SKM-1 (cell line): Measurements from ENCODE around the gene PCDHA11.
"Not testable (repeated sequence)": the region's sequence is repeated elsewhere in the genome, so short reads cannot be mapped to it uniquely, and the experiment has no call there.

ENCODE experiments used
- DNase-seq: peaks from one replicate; lab custom pipeline; 2025; ENCODE audit not compliant: unreplicated experiment; lab: John Stamatoyannopoulos, UW

Gene PCDHA11

GRCh38 chr5:140848139-140849102, 20.3 kb upstream of the PCDHA11 start, which contains the start of gene PCDHA9:
TSS of gene PCDHA9 (plus strand) at chr5:140848382. CDS start at chr5:140848496, 114 bp downstream.
- DNase-seq: not testable (repeated sequence)

DNA sequence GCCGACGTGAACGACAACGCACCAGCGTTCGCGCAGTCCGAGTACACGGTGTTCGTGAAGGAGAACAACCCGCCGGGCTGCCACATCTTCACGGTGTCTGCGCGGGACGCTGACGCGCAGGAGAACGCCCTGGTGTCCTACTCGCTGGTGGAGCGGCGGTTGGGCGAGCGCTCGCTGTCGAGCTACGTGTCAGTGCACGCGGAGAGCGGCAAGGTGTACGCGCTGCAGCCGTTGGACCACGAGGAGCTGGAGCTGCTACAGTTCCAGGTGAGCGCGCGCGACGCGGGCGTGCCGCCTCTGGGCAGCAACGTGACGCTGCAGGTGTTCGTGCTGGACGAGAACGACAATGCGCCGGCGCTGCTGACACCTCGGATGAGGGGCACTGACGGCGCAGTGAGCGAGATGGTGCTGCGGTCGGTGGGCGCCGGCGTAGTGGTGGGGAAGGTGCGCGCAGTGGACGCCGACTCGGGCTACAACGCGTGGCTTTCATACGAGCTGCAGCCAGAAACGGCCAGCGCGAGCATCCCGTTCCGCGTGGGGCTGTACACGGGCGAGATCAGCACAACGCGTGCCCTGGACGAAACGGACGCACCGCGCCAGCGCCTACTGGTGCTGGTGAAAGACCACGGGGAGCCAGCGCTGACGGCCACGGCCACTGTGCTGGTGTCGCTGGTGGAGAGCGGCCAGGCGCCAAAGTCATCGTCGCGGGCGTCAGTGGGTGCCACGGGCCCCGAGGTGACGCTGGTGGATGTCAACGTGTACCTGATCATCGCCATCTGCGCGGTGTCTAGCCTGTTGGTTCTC, 18.7 kb upstream of the PCDHA11 start:
- not testable (repeated sequence) for DNase-seq

- DNase-seq: no peak
Observed at GRCh38 chr5:140855772-140856674, 12.7 kb upstream of the PCDHA11 start, which contains the start of gene PCDHA10. TSS of gene PCDHA10 (plus strand) at chr5:140855897. CDS start at chr5:140856049, 152 bp downstream.

DNA sequence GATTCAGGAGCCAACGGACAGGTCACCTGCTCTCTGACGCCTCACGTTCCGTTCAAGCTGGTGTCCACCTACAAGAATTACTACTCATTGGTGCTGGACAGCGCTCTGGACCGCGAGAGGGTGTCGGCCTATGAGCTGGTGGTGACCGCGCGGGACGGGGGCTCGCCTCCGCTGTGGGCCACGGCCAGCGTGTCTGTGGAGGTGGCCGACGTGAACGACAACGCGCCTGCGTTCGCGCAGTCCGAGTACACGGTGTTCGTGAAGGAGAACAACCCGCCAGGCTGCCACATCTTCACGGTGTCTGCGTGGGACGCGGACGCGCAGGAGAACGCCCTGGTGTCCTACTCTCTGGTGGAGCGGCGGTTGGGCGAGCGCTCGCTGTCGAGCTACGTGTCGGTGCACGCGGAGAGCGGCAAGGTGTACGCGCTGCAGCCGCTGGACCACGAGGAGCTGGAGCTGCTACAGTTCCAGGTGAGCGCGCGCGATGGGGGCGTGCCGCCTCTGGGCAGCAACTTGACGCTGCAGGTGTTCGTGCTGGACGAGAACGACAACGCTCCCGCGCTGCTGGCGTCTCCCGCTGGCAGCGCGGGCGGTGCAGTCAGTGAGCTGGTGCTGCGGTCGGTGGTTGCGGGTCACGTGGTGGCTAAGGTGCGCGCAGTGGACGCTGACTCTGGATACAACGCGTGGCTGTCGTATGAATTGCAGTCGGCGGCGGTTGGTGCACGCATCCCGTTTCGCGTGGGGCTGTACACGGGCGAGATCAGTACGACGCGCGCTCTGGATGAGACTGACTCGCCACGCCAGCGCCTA, 11.4 kb upstream of the PCDHA11 start:
- no peak for DNase-seq

DNA sequence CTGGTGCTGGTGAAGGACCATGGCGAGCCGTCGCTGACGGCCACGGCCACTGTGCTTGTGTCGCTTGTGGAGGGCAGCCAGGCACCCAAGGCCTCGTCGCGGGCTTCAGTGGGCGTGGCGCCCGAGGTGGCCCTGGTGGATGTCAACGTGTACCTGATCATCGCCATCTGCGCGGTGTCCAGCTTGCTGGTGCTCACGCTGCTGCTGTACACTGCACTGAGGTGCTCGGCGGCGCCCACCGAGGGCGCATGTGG, 10.8 kb upstream of the PCDHA11 start:
- DNase-seq: no peak

GRCh38 chr5:140862441-140863295, 6.1 kb upstream of the PCDHA11 start:
- no peak for DNase-seq

DNA sequence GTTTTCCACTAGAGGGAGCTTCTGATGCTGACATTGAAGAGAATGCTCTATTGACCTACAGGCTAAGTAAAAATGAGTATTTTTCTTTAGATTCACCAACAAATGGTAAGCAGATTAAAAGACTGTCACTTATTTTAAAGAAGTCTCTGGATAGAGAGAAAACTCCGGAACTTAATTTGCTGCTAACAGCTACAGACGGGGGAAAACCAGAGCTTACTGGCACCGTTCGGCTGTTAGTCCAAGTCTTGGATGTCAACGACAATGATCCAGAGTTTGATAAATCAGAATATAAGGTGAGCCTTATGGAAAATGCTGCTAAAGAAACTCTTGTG, 764 bp downstream of the PCDHA11 start:
- DNase-seq: no peak

- DNase-seq: no peak
Observed at GRCh38 chr5:140870221-140871201, 1.8 kb downstream of the PCDHA11 start.

DNA sequence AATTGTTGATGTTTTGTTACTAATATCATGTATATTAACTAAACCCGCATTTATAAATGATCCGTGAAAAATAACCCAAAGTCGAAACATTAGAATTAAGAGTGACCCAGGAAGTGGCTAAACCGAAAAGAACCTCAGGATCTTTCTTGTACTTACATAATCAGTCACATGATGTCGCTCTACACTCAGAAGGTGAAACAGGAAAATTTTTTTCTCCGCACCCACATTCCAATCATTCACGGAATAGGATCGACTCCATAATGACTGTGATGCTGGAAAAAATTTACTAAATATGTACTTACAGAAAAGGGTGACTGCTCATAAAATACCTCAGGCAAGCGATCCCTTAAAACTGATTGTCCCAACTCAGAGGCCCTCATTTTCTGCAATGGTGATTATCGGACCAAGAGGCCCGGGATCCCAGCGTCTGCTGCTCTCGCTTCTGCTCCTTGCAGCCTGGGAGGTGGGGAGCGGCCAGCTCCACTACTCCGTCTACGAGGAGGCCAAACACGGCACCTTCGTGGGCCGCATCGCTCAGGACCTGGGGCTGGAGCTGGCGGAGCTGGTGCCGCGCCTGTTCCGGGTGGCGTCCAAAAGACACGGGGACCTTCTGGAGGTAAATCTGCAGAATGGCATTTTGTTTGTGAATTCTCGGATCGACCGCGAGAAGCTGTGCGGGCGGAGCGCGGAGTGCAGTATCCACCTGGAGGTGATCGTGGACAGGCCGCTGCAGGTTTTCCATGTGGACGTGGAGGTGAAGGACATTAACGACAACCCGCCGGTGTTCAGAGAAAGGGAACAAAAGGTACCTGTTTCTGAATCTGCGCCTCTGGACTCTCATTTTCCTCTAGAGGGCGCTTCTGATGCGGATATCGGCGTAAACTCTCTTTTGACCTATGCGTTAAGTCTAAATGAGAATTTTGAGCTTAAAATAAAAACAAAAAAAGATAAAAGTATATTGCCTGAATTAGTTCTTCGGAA, 6.6 kb downstream of the PCDHA11 start, which contains the start of gene PCDHA12:
PCDHA12 (plus strand) TSS at position 224 of the 981 bp plus-strand sequence; CDS start at position 389, 165 bp downstream.
- no peak for DNase-seq

- not testable (repeated sequence) for DNase-seq
Observed at GRCh38 chr5:140876541-140877261, 7.9 kb downstream of the PCDHA11 start.

GRCh38 chr5:140877262-140877581, 8.5 kb downstream of the PCDHA11 start:
- no peak for DNase-seq

GRCh38 chr5:140881889-140882590, 13.3 kb downstream of the PCDHA11 start, which contains the start of gene PCDHA13:
TSS of gene PCDHA13 (plus strand) at chr5:140882124. CDS start at chr5:140882269, 145 bp downstream.
- DNase-seq: no peak

- no peak for DNase-seq
Observed at GRCh38 chr5:140882591-140882899, 13.8 kb downstream of the PCDHA11 start.

DNA sequence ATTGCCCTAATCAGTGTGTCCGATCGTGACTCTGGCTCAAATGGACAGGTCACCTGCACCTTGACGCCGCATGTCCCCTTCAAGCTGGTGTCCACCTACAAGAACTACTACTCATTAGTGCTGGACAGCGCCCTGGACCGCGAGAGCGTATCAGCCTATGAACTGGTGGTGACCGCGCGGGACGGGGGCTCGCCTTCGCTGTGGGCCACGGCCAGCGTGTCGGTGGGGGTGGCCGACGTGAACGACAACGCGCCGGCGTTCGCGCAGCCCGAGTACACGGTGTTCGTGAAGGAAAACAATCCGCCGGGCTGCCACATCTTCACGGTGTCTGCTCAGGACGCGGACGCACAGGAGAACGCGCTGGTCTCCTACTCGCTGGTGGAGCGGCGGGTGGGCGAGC, 14.6 kb downstream of the PCDHA11 start:
- DNase-seq: no peak

DNA sequence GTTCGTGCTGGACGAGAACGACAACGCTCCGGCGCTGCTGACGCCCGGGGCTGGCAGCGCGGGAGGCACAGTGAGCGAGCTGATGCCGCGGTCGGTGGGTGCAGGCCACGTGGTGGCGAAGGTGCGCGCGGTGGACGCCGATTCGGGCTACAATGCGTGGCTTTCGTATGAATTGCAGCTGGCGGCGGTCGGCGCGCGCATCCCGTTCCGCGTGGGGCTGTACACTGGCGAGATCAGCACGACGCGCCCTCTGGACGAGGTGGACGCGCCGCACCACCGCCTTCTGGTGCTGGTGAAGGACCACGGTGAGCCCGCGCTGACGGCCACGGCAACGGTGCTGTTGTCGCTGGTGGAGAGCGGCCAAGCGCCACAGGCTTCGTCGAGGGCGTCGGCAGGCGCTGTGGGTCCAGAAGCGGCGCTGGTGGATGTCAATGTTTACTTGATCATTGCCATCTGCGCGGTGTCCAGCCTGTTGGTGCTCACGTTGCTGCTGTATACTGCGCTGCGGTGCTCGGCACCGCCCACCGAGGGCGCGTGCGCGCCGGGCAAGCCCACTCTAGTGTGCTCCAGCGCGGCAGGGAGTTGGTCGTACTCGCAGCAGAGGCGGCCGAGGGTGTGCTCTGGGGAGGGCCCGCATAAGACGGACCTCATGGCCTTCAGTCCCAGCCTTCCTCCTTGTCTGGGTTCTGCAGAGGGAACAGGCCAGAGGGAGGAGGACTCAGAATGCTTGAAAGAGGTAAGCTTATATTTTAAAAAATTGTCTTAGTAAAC, 15.4 kb downstream of the PCDHA11 start:
- DNase-seq: no peak
